Fibroblast of pulmonary artery (primary cell): ENCODE measurements around the gene CDH20.

Experiments
- DNase-seq: peaks from one replicate; pipeline ENCODE4 v3.0.0-alpha.2; 2010; ENCODE audit warnings: low read depth
- H3K4me3 ChIP-seq: replicated peaks from 2 replicates; pipeline ENCODE4 v1.5.1; 2011; ENCODE audit warnings: low read depth, mild to moderate bottlenecking, control low read depth, low read length, moderate library complexity
- CTCF ChIP-seq: IDR thresholded peaks from 2 replicates; pipeline ENCODE4 v1.5.1; 2011; ENCODE audit warnings: mild to moderate bottlenecking, control low read depth, low read length, inconsistent platforms; ENCODE audit errors: missing control alignments

CDH20 gene

DNA sequence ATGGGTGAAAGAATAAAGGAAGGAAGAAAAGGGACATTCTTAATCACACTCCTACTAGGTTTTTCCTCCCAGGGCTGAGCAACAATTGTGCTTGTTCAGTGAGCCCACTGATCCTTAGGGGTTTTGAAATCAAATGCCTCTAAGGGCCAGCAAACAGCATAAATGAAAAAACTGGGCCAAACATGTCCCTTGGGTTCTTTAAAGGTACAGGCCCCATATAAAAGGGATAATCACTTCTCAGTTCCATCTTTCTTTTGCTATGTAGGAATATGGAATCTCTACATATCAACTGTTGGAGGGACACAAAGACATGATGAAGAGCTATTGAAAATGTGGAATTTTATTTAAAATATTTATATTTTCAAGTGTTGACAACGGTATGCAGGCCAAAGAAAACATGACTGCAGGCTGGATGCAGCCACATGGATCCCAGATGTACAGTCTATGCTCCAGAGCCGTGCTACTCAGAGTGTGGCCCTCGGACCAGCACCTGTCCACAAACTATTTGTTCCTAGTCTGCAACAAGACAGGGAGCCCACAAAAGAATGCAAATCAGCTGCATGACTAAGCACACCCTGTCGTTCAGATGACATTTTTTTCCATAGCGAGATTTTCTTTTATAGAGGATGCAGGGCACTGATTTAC, 110.0 kb downstream of the CDH20 start:
- H3K4me3 ChIP-seq: no peak overlapping the region
- DNase-seq: no peak
- TF ChIP-seq CTCF: no peak

DNA sequence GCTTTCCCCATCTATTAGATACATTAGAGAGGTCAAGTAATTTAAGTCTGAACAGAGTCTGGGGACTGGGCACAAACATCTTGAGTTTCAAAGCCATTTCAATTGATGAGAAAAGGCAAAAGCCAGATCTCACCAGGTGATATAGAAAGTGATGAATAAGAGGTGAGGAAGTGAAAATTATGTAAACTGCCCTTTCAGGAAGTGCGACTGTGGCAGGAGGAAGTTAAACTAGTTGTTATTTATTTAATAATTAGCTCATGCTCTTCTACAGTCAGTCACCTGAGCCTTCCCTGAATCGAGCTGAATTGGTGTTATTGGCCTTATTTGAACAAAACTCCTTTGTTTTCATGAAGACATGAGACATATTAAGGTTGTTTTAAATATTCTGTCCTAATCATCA, 115.1 kb downstream of the CDH20 start:
- no peak for TF ChIP-seq CTCF
- H3K4me3 ChIP-seq: no peak overlapping the region
- no peak for DNase-seq

- H3K4me3 ChIP-seq: no peak overlapping the region
- DNase-seq: no peak
- TF ChIP-seq CTCF: no peak
Measured at GRCh38 chr18:61459896-61460648, 126.8 kb downstream of the CDH20 start.

DNA sequence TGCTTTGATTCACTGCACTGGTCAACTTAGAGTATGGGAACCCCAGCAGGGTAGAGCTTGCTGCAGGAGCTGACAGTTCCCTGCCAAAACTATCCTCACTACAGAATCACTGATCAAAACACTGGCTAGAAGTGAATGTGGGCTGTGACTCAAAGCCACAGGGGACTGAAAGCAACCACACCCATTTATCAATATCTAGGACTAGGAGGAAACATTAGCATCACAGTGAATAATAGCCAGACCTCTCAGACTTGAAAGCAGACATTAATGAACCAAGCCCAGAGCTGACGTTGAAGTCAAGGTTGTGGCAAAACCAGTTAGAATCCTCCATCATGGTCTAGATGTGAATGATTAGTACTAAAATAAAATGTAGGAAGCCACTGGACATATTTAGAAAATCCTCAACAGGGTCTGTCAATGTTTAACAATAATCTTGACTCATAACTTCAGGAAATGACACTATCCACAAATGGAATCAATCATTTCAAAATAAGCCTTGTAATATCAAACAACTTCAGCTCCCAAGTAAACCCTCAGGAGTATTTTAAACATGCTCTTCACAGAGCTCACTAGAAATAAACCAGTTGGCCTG, 131.4 kb downstream of the CDH20 start:
- H3K4me3 ChIP-seq: no peak overlapping the region
- no peak for DNase-seq
- no peak for TF ChIP-seq CTCF

GRCh38 chr18:61466736-61467135, 133.5 kb downstream of the CDH20 start:
- DNase-seq: no peak
- H3K4me3 ChIP-seq: no peak overlapping the region
- no peak for TF ChIP-seq CTCF

DNA sequence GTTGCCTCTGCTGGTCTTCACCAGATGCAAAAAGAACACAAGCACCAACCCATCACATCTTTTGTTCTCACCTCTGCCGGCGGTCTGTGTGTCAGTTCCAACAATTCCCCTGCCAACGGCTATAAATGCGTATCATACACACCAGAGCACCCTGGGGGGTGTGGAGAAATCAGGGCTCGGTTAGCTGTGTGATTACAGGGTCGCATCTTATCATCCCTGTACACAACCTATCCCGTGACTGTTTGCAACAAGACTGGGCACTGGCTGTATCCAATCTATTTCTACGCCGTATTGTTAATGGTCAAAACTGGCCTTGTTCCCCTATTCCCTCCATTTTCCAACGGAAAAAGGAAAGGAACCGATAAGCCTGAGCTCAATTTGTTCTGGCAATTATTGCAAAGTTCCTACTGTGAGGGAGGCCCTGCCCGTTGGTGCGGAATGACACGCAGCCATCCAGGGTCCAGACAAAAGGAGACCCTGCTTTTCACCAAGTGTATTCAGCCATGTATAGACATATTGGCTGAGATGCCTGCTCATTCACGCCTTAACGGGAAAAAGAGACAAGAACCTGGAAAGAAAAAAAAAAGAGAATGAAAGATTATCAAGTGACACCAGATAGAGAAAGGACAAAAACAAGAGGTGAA, 136.9 kb downstream of the CDH20 start:
- TF ChIP-seq CTCF: no peak
- H3K4me3 ChIP-seq: no peak overlapping the region
- no peak for DNase-seq
